Measurements from ENCODE around the gene TREH. TPM values are rescaled to one million over a fixed set of nuclear protein-coding genes. Genes with fewer than 3 reads are reported as not detected.
"Not testable (repeated sequence)": the region's sequence is repeated elsewhere in the genome, so short reads cannot be mapped to it uniquely, and the experiment has no call there.

Gene TREH
- total and polyA plus RNA-seq, 2 of the 8 experiments (the other 6 are each of a cell fraction or from before 2014, with no cell fraction given), result 0.03 TPM; not detected in 1

DNA sequence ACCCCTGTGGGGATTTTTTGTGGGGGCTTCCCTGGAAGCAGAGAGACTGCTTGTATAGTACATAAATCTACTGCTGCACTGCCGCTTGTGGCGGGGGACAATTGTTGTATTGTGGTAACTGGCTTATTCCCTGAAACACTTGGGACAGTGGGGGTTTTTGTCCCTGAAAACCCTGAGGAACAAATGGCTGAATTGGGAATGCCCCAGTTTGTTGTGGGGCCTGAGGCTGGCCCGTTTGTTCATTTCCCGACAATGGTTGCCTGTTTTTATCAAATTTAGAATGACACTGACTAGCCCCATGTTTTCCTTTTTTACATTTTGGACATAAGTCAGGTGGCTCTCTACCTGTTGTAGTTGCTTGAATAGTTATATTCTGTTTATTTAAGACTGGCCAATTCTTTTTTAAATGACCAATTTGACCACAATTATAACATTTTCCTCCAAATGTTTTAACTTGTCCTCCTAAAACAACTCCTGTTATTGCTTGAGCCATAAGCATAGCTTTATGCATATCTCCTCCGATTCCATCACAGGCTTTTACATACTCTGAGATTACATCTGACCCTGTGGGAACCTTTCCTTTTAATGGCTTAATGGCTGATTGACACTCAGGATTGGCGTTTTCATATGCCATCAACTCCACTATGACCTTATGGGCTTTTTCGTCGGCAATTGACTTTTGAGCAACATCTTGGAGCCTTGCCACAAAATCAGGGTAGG is 47.7 kb upstream of the TREH start:
- H3K14ac ChIP-seq (ENCODE audit: insufficient read length); H2BK12ac ChIP-seq (ENCODE audit: low read depth, low read length); H3K4me2 ChIP-seq (ENCODE audit: insufficient read depth in 1 of 2, low read depth in 2 of 2, low read length in 2 of 2); H4K91ac ChIP-seq (replicated peaks; ENCODE audit: insufficient read length, low read length); H3K23ac ChIP-seq (ENCODE audit: insufficient read length); H4K5ac ChIP-seq (ENCODE audit: insufficient read length, low read depth, low read length); H3K27me3 ChIP-seq (replicated peaks in 1 of 4; ENCODE audit: control insufficient read depth in 3 of 4, extremely low read depth in 1 of 4, insufficient read depth in 3 of 4, low read length in 3 of 4); H3K79me1 ChIP-seq (ENCODE audit: low read depth, low read length); H2BK20ac ChIP-seq (ENCODE audit: low read length); H4K8ac ChIP-seq (ENCODE audit: extremely low read depth, insufficient read depth, low read length); H2AK5ac ChIP-seq (ENCODE audit: low read depth, low read length); H3K23me2 ChIP-seq (ENCODE audit: low read depth, low read length); H3K9ac ChIP-seq (replicated peaks in 1 of 4; ENCODE audit: extremely low read depth in 1 of 4, low read depth in 3 of 4, low read length in 3 of 4); H2BK15ac ChIP-seq (ENCODE audit: low read length); FAIRE-seq; H3K18ac ChIP-seq (ENCODE audit: extremely low read depth, low read length); H3K4me3 ChIP-seq (ENCODE audit: extremely low read depth in 1 of 4, insufficient read depth in 2 of 4, low read depth in 3 of 4, low read length in 4 of 4); H2BK5ac ChIP-seq (ENCODE audit: low read depth, low read length); POLR2A ChIA-PET (ENCODE audit: partially characterized antibody); H3K27ac ChIP-seq (ENCODE audit: low read depth, low read length); H3K4me1 ChIP-seq (replicated peaks in 1 of 4; ENCODE audit: control insufficient read depth in 3 of 4, insufficient read depth in 4 of 4, low read length in 3 of 4); H3K56ac ChIP-seq (replicated peaks; ENCODE audit: insufficient read length, low read depth, low read length); H2BK120ac ChIP-seq (replicated peaks; ENCODE audit: low read depth, low read length); H3K4ac ChIP-seq (replicated peaks; ENCODE audit: insufficient read length, low read depth, low read length); DNase-seq (ENCODE audit: low read depth in 1 of 2, low spot score in 2 of 2); H4K20me1 ChIP-seq (replicated peaks in 1 of 2; ENCODE audit: control insufficient read depth in 1 of 2, insufficient read depth in 2 of 2, low read length in 2 of 2); H2AFZ ChIP-seq (ENCODE audit: low read length): not testable (repeated sequence)
- peaks cover 0 to 64% of the 10 kb centered on the region in 2 experiments; a peak in 2 of 4 replicates for H3K79me2 ChIP-seq (ENCODE audit: control insufficient read depth in 1 of 2, insufficient read depth in 2 of 2, low read length in 2 of 2)
- 86% methylated on average over 8 of the region's 8 CpGs; no CpG with 5 or more reads in 1 of the 2 experiments for WGBS, 2 experiments (ENCODE audit: extremely low coverage in 1 of 2, insufficient coverage in 1 of 2, insufficient read length in 1 of 2, insufficient replicate concordance in 2 of 2, low coverage in 1 of 2, low lambda C conversion rate in 2 of 2, missing lambda C conversion rate in 1 of 2)
- CTCF ChIA-PET (ENCODE audit: partially characterized antibody), result interaction anchor here (1.6 kb wide), 1 partner anchor 13 kb away, joined by 4 read pairs; no protein-coding TSS in a partner anchor
- peaks cover 15 to 17% of the 10 kb centered on the region in 2 experiments; a peak in 3 of 4 replicates for H3K9me3 ChIP-seq (ENCODE audit: insufficient read depth in 2 of 2, low read depth in 1 of 2, low read length in 1 of 2)
- H3K36me3 ChIP-seq (ENCODE audit: control insufficient read depth in 2 of 4, insufficient read depth in 4 of 4, low read length in 3 of 4), result peaks cover 0 to 24% (median 6%) of the 10 kb centered on the region in 4 experiments; a peak in 4 of 8 replicates
